Heart left ventricle (tissue), 16 donors: Measurements from ENCODE around the gene TNFRSF1B. TPM values are rescaled to one million over a fixed set of nuclear protein-coding genes. Genes with fewer than 3 reads are reported as not detected.

Source experiments
- ATAC-seq, 4 donors: fragments of 200-7000 bp; cut with Tn5 transposase; one replicate each; pipeline ENCODE4 v1.9.1; 2020 to 2022; ENCODE audit warnings: moderate library complexity in 4 of 4, mild to moderate bottlenecking in 3 of 4, moderate number of reproducible peaks in 1 of 4
- DNase-seq, 5 donors: peaks; one replicate each; pipeline ENCODE4 v3.0.0-alpha.2; 2020
- H3K27ac ChIP-seq, 12 donors: fragments of 200-600 bp; sonication (generic) in 4 of 12; one replicate each; pipeline versions ENCODE4 v1.5.0 to v1.8.0; 2016 to 2022; ENCODE audit warnings: mild to moderate bottlenecking in 2 of 12
- H3K27me3 ChIP-seq, 9 donors: fragments of 200-600 bp; sonication (generic) in 2 of 9; one replicate each; pipeline versions ENCODE4 v1.5.1 to v1.8.0; 2016 to 2022; ENCODE audit warnings: mild to moderate bottlenecking in 3 of 9
- H3K36me3 ChIP-seq, 9 donors: fragments of 200-600 bp; sonication (generic) in 2 of 9; one replicate each; pipeline versions ENCODE4 v1.5.0 to v1.8.0; 2018 to 2022; ENCODE audit warnings: mild to moderate bottlenecking in 2 of 9
- H3K4me1 ChIP-seq, 12 donors: fragments of 200-600 bp; sonication (generic) in 4 of 12; one replicate each; pipeline versions ENCODE4 v1.5.0 to v1.8.0; 2016 to 2022; ENCODE audit warnings: mild to moderate bottlenecking in 3 of 12
- H3K4me3 ChIP-seq, 12 donors: fragments of 200-600 bp; sonication (generic) in 4 of 12; one replicate each; pipeline versions ENCODE4 v1.5.0 to v1.8.0; 2017 to 2022; ENCODE audit warnings: mild to moderate bottlenecking in 9 of 12, moderate library complexity in 4 of 12
- H3K9me3 ChIP-seq, 12 donors: fragments of 200-600 bp; sonication (generic) in 4 of 12; one replicate each; pipeline versions ENCODE4 v1.5.0 to v1.8.0; 2016 to 2022; ENCODE audit warnings: mild to moderate bottlenecking in 1 of 12
- POLR2A ChIP-seq, 2 donors: fragments of 450-650 bp; IDR thresholded peaks; one replicate each; pipeline ENCODE4 v1.6.1; 2017; ENCODE audit warnings: antibody characterized with exemption in 2 of 2, mild to moderate bottlenecking in 2 of 2, moderate library complexity in 2 of 2
- WGBS, 4 donors: extraction: QIAGEN DNeasy Blood & Tissue Kit in 2 of 4; methylation state at CpG; one replicate each; pipeline versions ENCODE4 v1.1.5 to v1.1.7; 2013 to 2018; 5-methylcytosine and 5-hydroxymethylcytosine counted together
- intact Hi-C, 10 donors: fragments of 100-400 bp; cut with DNase I; formaldehyde crosslinking; loops; one replicate each; pipeline versions ENCODE4 v1.11.1 to v1.14.2; 2022
- polyA plus RNA-seq, 2 donors: library from polyadenylated mRNA; stranded (reverse); fragments of 200-250 nt; gene quantifications; one replicate each; pipeline ENCODE4 v1.2.3, GENCODE V29; 2013
- total RNA-seq, 9 donors: library from RNA; depleted of rRNA in 2 of 9; stranded (reverse); fragments of >200 nt in 2 of 9; fragmentation: NEBNext Ultra II Directional in 3 of 9; extraction: Animal tissue kit (Norgen Biotek cat#: 25700) in 3 of 9; gene quantifications; one replicate each; pipeline versions ENCODE4 v1.1.0 to v1.2.4, GENCODE V29; 2016 to 2023
- TF ChIP-seq, protein P1 (sequence below), 12 donors: fragments of 200-600 bp; sonication (generic) in 4 of 12; IDR thresholded peaks; one replicate each; pipeline versions ENCODE4 v1.5.0 to v1.8.0; 2018 to 2022; ENCODE audit warnings: antibody characterized with exemption in 12 of 12, mild to moderate bottlenecking in 5 of 12
- donor health status: ischemic (EF 13 %, LVEDD 7.1; RV severe dilation, severe dysfunction).
- donor health status: healthy with polysubstance abuse.
- donor health status: DM: no; HTN: yes; CAD: no.
- donor health status: DM: no; HTN: no; CAD: no.
- donor health status: ischemic (EF 25% LVEDD 6.9; RV normal size, moderate dysfunction).
- donor health status: ischemic (EF 25% LVEDD 5.7; RV mildly dilated, moderate dysfunction).
- donor health status: healthy.
- donor health status: DM: yes; HTN: yes; CAD: no.
- donor health status: ischemic (EF 35%, LVEDD 5.7; RV mildly dilated, moderate dysfunction).
- donor health status: nonischemic (EF 11% LVEDD 7.7; RV severe dilation, severe dysfunction).
- donor health status: DM: yes; HTN: yes; CAD: no.
- donor health status: PGD.
- donor health status: ischemic (EF 29% LVEDD 5.4; RV normal size, mild dysfunction).
- donor health status: nonischemic (EF 23%, LVEDD 6.1; RV moderate dilation, normal function).

TNFRSF1B gene
- total and polyA plus RNA-seq, 11 donors, result 8.6 to 71.0 (median 14.9) TPM

DNA sequence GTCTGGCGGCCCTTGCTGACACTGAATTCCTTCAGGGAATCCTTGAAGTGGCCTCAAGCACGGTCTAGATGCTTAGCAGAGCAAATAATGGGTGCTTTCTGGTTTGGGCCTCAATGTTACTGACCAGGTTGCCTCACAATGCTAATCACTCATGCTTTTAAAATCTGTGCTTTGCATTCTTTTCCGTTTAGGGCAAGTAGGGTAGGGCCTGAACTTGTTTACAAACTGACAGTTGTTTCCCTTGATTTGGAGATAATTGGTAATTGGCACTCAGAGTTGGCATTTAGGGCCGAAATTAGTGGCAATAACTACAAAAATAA is 64.4 kb downstream of the TNFRSF1B start:
- WGBS, 4 donors, result 12 to 27% (median 15%) methylated on average over 4 of the region's 4 CpGs
- H3K4me1 ChIP-seq, result peaks cover 3 to 34% (median 15%) of the 10 kb centered on the region in 12 donors
- H3K27me3 ChIP-seq, result no peaks in the 10 kb centered on the region
- H3K9me3 ChIP-seq, result no peaks in the 10 kb centered on the region
- intact Hi-C loops, result no loop called here
- ATAC-seq (no peak), DNase-seq (no peak)
- H3K27ac ChIP-seq, result peak overlapping the region; percentile 49 to 97 (median 92)
- H3K36me3 ChIP-seq, result peaks cover 0 to 24% (median 16%) of the 10 kb centered on the region in 9 donors
- H3K4me3 ChIP-seq, result peak overlapping the region; percentile 55 to 100 (median 96)
- no peak for TF ChIP-seq POLR2A (IDR thresholded peaks at IDR 0.05)
- TF ChIP-seq, protein P1, sequence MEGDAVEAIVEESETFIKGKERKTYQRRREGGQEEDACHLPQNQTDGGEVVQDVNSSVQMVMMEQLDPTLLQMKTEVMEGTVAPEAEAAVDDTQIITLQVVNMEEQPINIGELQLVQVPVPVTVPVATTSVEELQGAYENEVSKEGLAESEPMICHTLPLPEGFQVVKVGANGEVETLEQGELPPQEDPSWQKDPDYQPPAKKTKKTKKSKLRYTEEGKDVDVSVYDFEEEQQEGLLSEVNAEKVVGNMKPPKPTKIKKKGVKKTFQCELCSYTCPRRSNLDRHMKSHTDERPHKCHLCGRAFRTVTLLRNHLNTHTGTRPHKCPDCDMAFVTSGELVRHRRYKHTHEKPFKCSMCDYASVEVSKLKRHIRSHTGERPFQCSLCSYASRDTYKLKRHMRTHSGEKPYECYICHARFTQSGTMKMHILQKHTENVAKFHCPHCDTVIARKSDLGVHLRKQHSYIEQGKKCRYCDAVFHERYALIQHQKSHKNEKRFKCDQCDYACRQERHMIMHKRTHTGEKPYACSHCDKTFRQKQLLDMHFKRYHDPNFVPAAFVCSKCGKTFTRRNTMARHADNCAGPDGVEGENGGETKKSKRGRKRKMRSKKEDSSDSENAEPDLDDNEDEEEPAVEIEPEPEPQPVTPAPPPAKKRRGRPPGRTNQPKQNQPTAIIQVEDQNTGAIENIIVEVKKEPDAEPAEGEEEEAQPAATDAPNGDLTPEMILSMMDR (IDR thresholded peaks at IDR 0.05), result no peak

DNA sequence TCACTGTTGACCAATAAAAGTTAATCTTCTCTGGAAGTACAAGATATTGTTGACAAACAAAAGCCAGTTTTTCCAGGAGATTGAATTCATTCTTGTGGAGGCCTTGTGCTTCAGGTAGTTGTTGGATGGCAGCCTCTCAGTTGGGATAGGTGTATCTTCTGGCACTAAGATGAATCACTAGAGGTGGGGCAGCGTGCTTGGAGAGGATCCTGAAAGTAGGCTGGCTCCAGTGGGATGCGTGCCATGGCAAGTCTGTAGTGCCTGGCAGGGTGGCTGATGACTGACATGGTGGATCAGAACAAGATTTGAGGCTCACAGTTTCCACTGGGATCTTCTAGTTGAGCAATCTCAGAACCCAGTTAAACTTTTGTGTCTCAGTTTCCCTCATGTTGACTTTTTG is 65.4 kb downstream of the TNFRSF1B start:
- Histone ChIP-seq H3K27ac (peak overlapping the region in 4 of 12 donors; percentile 87 to 95 (median 92)), H3K9me3 (no peaks in the 10 kb centered on the region), H3K4me3 (peak overlapping the region in 1 of 12 donors; percentile 91), H3K27me3 (no peaks in the 10 kb centered on the region), H3K4me1 (peaks cover 3 to 34% (median 15%) of the 10 kb centered on the region in 12 donors), H3K36me3 (peaks cover 0 to 33% (median 21%) of the 10 kb centered on the region in 9 donors)
- peak in 3 of 4 donors; percentile 11 to 33 (median 13) for ATAC-seq
- TF ChIP-seq, protein P1 (IDR thresholded peaks at IDR 0.05), result no peak
- no peak for TF ChIP-seq POLR2A (IDR thresholded peaks at IDR 0.05)
- 52 to 60% (median 54%) methylated on average over 2 of the region's 2 CpGs for WGBS, 4 donors
- peak in 3 of 5 donors; percentile 29 to 76 (median 57) for DNase-seq
- intact Hi-C loops, result no loop called here

DNA sequence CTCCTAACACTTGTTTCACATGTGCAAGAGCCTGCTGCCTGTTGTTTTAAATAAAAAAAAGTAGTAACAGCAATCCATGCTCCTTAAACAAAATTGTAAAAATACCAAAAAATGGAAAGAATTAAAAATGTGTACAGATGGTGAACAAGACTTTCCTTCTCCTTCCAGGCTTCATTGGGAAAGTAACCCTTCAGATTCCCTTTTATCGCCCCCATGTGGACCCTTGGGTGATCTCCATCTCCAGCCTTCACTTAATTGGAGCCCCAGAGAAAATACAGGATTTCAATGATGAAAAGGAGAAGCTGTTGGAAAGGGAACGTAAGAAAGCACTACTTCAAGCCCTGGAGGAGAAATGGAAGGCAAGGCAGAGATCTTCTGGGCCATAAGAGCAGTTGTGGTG is 77.3 kb downstream of the TNFRSF1B start:
- Histone ChIP-seq H3K27ac (no peak overlapping the region), H3K4me1 (no peaks in the 10 kb centered on the region), H3K4me3 (no peak overlapping the region), H3K9me3 (no peaks in the 10 kb centered on the region), H3K27me3 (no peaks in the 10 kb centered on the region), H3K36me3 (peaks cover 9 to 90% (median 78%) of the 10 kb centered on the region in 9 donors)
- no peak for TF ChIP-seq POLR2A (IDR thresholded peaks at IDR 0.05)
- TF ChIP-seq, protein P1 (IDR thresholded peaks at IDR 0.05), result peak in 8 of 12 donors; percentile 16 to 43 (median 28)
- ATAC-seq (no peak), DNase-seq (no peak)
- 71 to 77% (median 75%) methylated on average over 2 of the region's 2 CpGs for WGBS, 4 donors
- intact Hi-C loops, result loop anchor here in 1 of 10 donors (10.0 kb wide), 1 partner anchor 141 kb away; no protein-coding TSS in a partner anchor

DNA sequence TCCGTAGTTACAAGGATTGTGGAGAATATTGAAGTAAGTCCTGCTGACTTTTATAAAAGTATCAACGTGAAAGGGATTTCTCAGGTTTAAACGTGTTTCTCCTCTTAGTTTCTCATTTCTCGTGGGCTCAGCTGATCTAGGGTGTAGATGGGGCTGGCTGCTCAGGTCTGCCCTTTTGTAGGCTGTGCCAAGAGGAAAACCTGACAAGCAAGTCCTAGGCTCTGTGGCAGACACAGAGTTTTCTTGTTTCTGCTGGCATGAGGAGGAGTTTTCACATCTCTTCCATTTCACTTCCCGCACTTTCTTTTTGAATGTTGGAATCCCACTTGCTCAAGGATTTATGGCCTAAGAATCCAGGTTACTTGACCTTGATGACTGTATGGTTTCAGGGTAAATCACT is 77.8 kb downstream of the TNFRSF1B start:
- H3K4me1 ChIP-seq, result no peaks in the 10 kb centered on the region
- 90 to 97% (median 92%) methylated on average over 5 of the region's 5 CpGs for WGBS, 4 donors
- ATAC-seq (no peak), DNase-seq (no peak)
- TF ChIP-seq, protein P1 (IDR thresholded peaks at IDR 0.05), result no peak
- TF ChIP-seq POLR2A (IDR thresholded peaks at IDR 0.05), result no peak
- intact Hi-C loops, result loop anchor here in 1 of 10 donors (10.0 kb wide), 1 partner anchor 140 kb away; no protein-coding TSS in a partner anchor
- H3K4me3 ChIP-seq, result no peak overlapping the region
- no peaks in the 10 kb centered on the region for H3K9me3 ChIP-seq
- H3K27me3 ChIP-seq, result no peaks in the 10 kb centered on the region
- H3K27ac ChIP-seq, result no peak overlapping the region
- H3K36me3 ChIP-seq, result peaks cover 10 to 90% (median 83%) of the 10 kb centered on the region in 9 donors
